ENCODE results near the gene F5.

F5 gene

DNA sequence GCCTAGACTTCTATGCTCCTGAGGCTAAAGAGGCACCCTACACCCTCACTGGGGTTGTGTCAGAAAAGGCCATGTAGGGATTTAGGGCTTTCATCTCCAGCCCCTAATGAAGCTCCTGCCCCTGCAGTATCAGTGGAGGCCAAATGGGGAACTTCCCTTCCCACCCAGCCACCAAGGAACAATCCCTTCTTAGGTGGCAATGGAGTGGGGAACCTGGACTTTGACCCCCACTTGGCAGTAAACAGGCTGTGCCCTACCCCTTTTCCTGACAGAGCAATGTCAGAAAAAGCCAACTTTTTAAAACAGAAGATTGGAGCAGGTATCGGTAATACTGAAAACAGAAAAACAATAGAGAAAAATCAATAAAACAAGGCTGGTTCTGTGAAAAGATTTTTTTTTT, 65.1 kb downstream of the F5 start:
- no peak overlapping the region for H3K9ac ChIP-seq (ENCODE audit: low read depth, low read length)
- no peaks in the 10 kb centered on the region for H3K27me3 ChIP-seq (ENCODE audit: control insufficient read depth, insufficient read depth, low read length)
- H3K36me3 ChIP-seq (ENCODE audit: control insufficient read depth, insufficient read depth, low read length): no peaks in the 10 kb centered on the region
- no peak overlapping the region for H3K4me3 ChIP-seq (ENCODE audit: low read depth, low read length)
- H3K27ac ChIP-seq (ENCODE audit: low read depth, low read length): no peak overlapping the region
- H3K4me1 ChIP-seq (ENCODE audit: control insufficient read depth, insufficient read depth, low read length): no peaks in the 10 kb centered on the region
- H3K9me3 ChIP-seq (ENCODE audit: control insufficient read depth, insufficient read depth, low read length): no peaks in the 10 kb centered on the region

DNA sequence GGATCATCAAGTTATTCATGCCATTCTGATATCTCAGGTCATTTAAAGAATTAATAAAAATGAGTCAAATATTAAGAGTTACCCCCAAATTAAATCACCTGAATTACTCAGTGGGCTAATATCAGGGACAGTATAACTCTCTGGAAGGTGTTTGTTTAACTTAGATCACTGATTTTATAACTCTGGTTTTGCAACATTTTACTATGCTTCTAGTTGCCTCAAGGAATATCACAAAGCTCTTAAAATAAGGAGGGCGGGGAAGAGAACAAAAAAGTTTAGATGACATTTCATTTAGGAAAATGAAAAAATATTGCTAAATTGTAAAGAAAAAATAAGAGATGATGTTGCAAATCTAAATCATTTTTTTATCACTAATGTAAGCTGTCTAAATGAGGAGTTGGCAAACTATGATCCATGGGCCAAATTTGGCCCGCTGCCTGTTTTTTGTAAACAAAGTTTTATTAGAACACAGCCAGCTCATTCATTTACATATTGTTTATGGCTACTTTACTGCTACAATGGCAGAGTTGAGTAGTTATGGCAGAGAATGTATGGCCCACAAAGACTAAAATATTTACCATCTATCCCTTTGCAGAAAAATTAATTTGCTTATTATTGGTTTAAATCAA, 68.6 kb downstream of the F5 start:
- Histone ChIP-seq H3K36me3 (ENCODE audit: control insufficient read depth, insufficient read depth, low read length) (no peaks in the 10 kb centered on the region), H3K4me1 (ENCODE audit: control insufficient read depth, insufficient read depth, low read length) (peaks cover 2% of the 10 kb centered on the region; the same call in 1 of the 2 replicates), H3K27ac (ENCODE audit: low read depth, low read length) (no peak overlapping the region), H3K9me3 (ENCODE audit: control insufficient read depth, insufficient read depth, low read length) (no peaks in the 10 kb centered on the region), H3K9ac (ENCODE audit: low read depth, low read length) (no peak overlapping the region), H3K4me3 (ENCODE audit: low read depth, low read length) (no peak overlapping the region), H3K27me3 (ENCODE audit: control insufficient read depth, insufficient read depth, low read length) (no peaks in the 10 kb centered on the region)

DNA sequence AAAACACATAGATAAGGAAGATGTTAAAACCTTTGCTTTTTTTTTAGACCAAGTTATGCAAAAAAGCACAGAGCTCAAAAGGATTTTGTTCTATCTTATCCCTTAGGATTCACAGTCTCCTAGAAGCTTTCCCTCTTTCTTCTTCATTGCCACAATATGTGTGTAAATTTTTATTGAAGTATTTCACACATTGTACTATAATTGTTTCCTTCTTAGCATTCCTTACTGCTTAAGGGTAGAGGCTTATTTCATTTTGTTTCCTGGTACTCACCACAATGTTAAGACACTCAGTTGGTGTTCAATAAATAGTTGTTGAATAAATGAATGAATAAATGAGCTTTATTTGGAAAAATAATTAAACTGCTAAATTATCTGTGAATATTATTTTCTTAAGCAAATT, 70.6 kb downstream of the F5 start:
- H3K4me1 ChIP-seq (ENCODE audit: control insufficient read depth, insufficient read depth, low read length): peaks cover 4% of the 10 kb centered on the region; the same call in 1 of the 2 replicates

DNA sequence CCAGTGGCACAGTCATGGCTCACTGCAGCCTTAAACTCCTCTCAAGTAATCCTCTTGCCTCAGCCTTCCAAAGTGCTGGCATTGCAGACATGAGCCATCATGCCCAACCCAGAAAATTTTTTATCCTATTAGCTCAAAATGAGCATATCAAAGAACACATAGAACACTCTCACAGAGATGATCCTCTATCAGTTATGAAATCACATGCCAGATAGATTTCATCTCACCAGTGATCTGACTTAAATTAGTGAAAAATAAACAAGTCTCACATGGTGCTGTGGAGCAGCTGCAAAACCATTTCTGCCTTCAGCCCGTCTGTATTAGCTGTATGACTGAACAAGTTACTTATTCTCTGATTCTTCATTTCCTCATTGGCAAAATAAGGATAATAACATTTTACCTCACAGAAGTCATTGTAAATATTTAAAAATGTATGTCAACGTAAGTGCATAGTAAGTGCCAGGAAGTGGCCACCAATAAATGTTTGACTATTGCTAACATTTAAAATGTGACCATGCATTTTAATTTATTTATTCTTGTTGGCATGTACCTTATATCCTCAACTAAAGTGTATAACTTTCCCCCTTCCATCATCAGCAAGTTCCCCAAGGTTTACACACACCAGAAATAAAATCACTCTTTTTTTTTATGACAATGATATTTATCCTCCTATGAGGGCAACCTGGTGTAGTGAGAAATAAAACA, 71.6 kb downstream of the F5 start:
- Histone ChIP-seq H3K4me1 (ENCODE audit: control insufficient read depth, insufficient read depth, low read length) (peaks cover 4% of the 10 kb centered on the region; the same call in 1 of the 2 replicates), H3K27ac (ENCODE audit: low read depth, low read length) (no peak overlapping the region), H3K9me3 (ENCODE audit: control insufficient read depth, insufficient read depth, low read length) (no peaks in the 10 kb centered on the region), H3K9ac (ENCODE audit: low read depth, low read length) (no peak overlapping the region), H3K27me3 (ENCODE audit: control insufficient read depth, insufficient read depth, low read length) (no peaks in the 10 kb centered on the region), H3K36me3 (ENCODE audit: control insufficient read depth, insufficient read depth, low read length) (no peaks in the 10 kb centered on the region), H3K4me3 (ENCODE audit: low read depth, low read length) (no peak overlapping the region)

More for the DNA sequence above, 70.6 kb downstream of the F5 start:
- Histone ChIP-seq H3K27me3 (ENCODE audit: control insufficient read depth, insufficient read depth, low read length) (no peaks in the 10 kb centered on the region), H3K27ac (ENCODE audit: low read depth, low read length) (no peak overlapping the region), H3K9ac (ENCODE audit: low read depth, low read length) (no peak overlapping the region), H3K36me3 (ENCODE audit: control insufficient read depth, insufficient read depth, low read length) (no peaks in the 10 kb centered on the region), H3K4me3 (ENCODE audit: low read depth, low read length) (no peak overlapping the region), H3K9me3 (ENCODE audit: control insufficient read depth, insufficient read depth, low read length) (no peaks in the 10 kb centered on the region)

DNA sequence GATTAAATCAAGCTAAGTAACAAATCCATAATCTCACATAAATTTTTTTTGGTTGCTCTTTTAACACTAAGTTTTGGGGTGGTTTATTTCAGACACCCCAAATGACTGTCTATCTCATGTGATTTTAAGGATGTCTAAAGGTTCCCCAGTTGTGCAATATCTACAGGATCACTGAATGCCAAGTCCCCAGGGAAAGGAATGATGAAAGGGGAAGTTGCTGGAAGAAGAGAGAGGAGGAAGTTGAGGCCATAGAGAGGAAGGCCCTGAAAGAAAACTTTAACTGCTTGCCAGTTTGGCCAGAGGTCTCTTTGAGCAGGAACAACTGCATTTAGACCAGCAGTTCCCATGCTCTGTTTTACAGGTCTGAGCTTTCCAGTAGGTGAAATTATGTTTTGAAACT, 73.1 kb downstream of the F5 start:
- Histone ChIP-seq H3K4me3 (ENCODE audit: low read depth, low read length) (no peak overlapping the region), H3K27ac (ENCODE audit: low read depth, low read length) (no peak overlapping the region), H3K4me1 (ENCODE audit: control insufficient read depth, insufficient read depth, low read length) (peaks cover 4% of the 10 kb centered on the region; the same call in 1 of the 2 replicates), H3K9me3 (ENCODE audit: control insufficient read depth, insufficient read depth, low read length) (no peaks in the 10 kb centered on the region), H3K36me3 (ENCODE audit: control insufficient read depth, insufficient read depth, low read length) (no peaks in the 10 kb centered on the region), H3K27me3 (ENCODE audit: control insufficient read depth, insufficient read depth, low read length) (no peaks in the 10 kb centered on the region), H3K9ac (ENCODE audit: low read depth, low read length) (no peak overlapping the region)

DNA sequence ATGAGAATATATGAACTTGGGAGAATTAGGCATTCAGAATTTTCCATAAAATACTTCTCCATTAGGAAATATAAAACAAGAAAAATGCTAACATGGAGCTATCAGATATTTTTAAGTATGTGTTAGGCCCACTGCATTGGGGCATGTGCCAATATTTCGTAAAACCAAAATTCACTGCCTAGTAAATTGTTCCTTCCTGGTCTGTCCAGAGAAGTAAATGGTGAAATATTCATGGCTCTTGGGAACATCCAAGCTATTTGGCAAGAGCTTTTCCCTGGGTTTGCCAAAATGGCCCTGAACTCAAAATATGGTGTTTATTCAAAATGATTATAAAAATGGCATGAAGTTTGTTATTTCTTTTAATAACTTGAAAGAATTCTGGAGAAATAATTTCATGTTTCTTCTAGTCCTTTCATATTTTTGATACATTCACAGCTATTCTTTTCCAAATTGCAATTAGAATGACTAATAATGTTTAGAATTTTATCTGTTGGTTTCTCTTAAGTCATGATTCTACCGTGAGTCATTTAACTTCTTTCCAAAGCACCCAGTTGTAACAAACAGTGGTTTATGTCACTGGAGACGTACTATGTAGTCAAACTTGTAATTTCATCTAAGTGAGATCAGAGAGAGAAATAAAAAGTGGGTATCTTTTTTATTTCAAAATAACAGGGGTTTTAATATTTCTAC, 74.8 kb downstream of the F5 start:
- Histone ChIP-seq H3K9me3 (ENCODE audit: control insufficient read depth, insufficient read depth, low read length) (no peaks in the 10 kb centered on the region), H3K9ac (ENCODE audit: low read depth, low read length) (no peak overlapping the region), H3K36me3 (ENCODE audit: control insufficient read depth, insufficient read depth, low read length) (no peaks in the 10 kb centered on the region), H3K27me3 (ENCODE audit: control insufficient read depth, insufficient read depth, low read length) (no peaks in the 10 kb centered on the region), H3K4me3 (ENCODE audit: low read depth, low read length) (no peak overlapping the region), H3K4me1 (ENCODE audit: control insufficient read depth, insufficient read depth, low read length) (peaks cover 4% of the 10 kb centered on the region; the same call in 1 of the 2 replicates), H3K27ac (ENCODE audit: low read depth, low read length) (no peak overlapping the region)

DNA sequence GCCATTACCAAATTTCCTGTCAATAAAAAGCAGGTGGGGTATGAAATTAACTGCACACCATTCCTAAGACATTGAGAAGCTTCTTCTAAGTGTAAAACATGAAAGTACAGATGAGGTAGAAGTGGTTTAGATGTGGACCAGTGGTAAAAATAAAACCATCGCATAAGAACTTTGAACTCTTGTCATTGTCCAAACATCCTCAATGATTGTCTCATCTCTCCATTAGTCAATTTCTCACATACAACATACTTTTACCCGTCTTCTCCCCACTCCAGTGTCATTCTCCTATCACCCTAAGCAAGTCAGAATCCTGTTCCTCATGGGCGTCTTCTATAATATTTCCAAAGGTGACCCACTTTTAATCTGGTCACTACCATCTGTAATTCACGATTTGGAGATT, 76.2 kb downstream of the F5 start:
- Histone ChIP-seq H3K9me3 (ENCODE audit: control insufficient read depth, insufficient read depth, low read length) (no peaks in the 10 kb centered on the region), H3K9ac (ENCODE audit: low read depth, low read length) (no peak overlapping the region), H3K4me1 (ENCODE audit: control insufficient read depth, insufficient read depth, low read length) (peaks cover 4% of the 10 kb centered on the region; the same call in 1 of the 2 replicates), H3K36me3 (ENCODE audit: control insufficient read depth, insufficient read depth, low read length) (no peaks in the 10 kb centered on the region), H3K27me3 (ENCODE audit: control insufficient read depth, insufficient read depth, low read length) (no peaks in the 10 kb centered on the region), H3K4me3 (ENCODE audit: low read depth, low read length) (no peak overlapping the region), H3K27ac (ENCODE audit: low read depth, low read length) (no peak overlapping the region)

DNA sequence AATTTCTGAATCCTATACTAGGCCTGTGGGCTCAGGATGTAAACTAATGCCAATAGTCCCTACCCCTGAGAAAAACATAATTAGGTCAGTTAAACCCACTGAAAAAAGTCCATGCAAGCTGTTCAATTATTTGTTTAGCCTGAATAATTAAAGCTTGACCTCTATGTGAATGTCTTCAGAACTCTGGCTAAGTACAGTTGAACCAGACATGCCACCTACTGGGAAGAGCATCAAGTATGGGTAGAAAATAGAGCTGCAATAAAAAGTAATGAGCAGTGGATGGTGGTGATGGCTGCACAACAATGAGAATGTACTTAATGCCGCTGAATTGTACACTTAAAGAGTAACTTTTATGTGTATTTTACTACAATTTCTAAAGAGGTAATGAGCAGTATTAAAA, 76.9 kb downstream of the F5 start:
- Histone ChIP-seq H3K36me3 (ENCODE audit: control insufficient read depth, insufficient read depth, low read length) (no peaks in the 10 kb centered on the region), H3K9ac (ENCODE audit: low read depth, low read length) (no peak overlapping the region), H3K27ac (ENCODE audit: low read depth, low read length) (no peak overlapping the region), H3K9me3 (ENCODE audit: control insufficient read depth, insufficient read depth, low read length) (no peaks in the 10 kb centered on the region), H3K4me1 (ENCODE audit: control insufficient read depth, insufficient read depth, low read length) (peaks cover 4% of the 10 kb centered on the region; the same call in 1 of the 2 replicates), H3K4me3 (ENCODE audit: low read depth, low read length) (no peak overlapping the region), H3K27me3 (ENCODE audit: control insufficient read depth, insufficient read depth, low read length) (no peaks in the 10 kb centered on the region)

DNA sequence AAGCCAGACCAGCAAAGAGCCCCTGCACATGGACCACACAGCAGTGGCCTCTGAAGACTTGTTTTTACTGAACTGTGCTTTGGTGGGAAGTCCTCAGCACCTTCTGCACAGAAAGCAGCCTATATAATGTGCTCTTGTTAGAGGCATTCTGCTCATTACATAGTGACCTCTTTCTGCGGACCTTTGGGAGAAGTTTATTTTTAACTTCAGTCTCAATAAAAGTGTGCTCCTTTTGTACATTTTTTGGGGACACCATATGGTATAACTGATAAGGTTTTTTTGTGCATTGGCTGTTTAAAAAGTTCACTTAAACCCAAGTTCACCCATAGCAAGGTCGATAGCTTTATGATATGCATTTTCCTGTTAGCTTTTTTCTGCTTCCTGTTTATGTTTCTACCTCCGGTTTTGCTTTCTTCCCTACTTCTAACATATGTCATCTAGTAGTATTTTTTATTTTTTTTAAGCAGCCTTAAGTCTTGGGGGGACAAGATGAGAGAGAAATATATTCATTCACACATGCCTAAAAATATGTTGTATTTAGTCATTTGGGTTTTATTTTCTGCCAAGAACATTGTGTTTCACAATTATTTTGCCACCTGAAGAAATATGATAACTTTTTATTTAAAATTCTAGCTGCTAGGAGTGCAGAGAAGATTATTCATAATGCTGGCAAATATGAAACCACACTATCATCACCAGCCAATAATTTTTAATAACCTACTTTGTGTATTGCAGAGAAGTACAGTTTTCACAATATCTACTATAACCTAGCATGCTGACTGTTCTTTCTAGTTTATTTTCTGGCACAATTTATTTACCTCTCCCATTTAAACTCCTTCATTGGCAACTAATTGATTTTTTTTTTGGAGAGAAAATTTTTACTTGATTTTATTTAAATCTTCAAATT, 77.6 kb downstream of the F5 start:
- no peak overlapping the region for H3K9ac ChIP-seq (ENCODE audit: low read depth, low read length)
- no peaks in the 10 kb centered on the region for H3K36me3 ChIP-seq (ENCODE audit: control insufficient read depth, insufficient read depth, low read length)
- H3K27me3 ChIP-seq (ENCODE audit: control insufficient read depth, insufficient read depth, low read length): no peaks in the 10 kb centered on the region
- H3K27ac ChIP-seq (ENCODE audit: low read depth, low read length): no peak overlapping the region
- no peaks in the 10 kb centered on the region for H3K9me3 ChIP-seq (ENCODE audit: control insufficient read depth, insufficient read depth, low read length)
- H3K4me1 ChIP-seq (ENCODE audit: control insufficient read depth, insufficient read depth, low read length): peaks cover 4% of the 10 kb centered on the region; the same call in 1 of the 2 replicates
- no peak overlapping the region for H3K4me3 ChIP-seq (ENCODE audit: low read depth, low read length)

DNA sequence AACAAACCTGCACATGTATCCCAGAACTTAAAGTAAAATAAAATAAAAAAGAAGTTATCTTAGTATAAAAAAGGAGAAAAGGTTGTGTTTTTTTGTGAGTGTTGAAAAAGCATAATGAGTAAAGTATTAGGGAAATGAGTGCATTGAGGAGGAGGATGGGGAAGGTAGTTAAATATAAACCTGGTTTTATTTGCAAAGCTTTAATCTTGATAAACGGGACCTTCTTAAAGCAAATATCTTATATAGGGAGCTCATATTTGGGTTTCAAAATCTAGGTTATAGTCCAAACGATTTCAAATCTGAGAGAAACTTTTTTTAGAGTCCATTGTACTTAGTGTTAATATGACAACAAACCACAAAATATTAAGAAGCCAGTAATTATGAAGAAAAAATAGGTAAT, 78.9 kb downstream of the F5 start:
- Histone ChIP-seq H3K4me1 (ENCODE audit: control insufficient read depth, insufficient read depth, low read length) (peaks cover under 1% of the 10 kb centered on the region; the same call in 1 of the 2 replicates), H3K9ac (ENCODE audit: low read depth, low read length) (no peak overlapping the region), H3K9me3 (ENCODE audit: control insufficient read depth, insufficient read depth, low read length) (no peaks in the 10 kb centered on the region), H3K27me3 (ENCODE audit: control insufficient read depth, insufficient read depth, low read length) (no peaks in the 10 kb centered on the region), H3K27ac (ENCODE audit: low read depth, low read length) (no peak overlapping the region), H3K36me3 (ENCODE audit: control insufficient read depth, insufficient read depth, low read length) (no peaks in the 10 kb centered on the region), H3K4me3 (ENCODE audit: low read depth, low read length) (no peak overlapping the region)

All from HUES48 (cell line).